CD8-positive, alpha-beta memory T cell (primary cell): ENCODE data around the gene ITGBL1. TPM values are rescaled to one million over a fixed set of nuclear protein-coding genes. Genes with fewer than 3 reads are reported as not detected.

Source experiments
- CTCF ChIA-PET: fragments of 350-600 bp; sonication (Branson Sonifier 250); formaldehyde crosslinking; loops from one replicate; lab custom pipeline; 2021; ENCODE audit warnings: antibody characterized with exemption; lab: Charles Lee
- POLR2A ChIA-PET: fragments of 350-600 bp; sonication (Branson Sonifier 250); formaldehyde crosslinking; loops from one replicate; lab custom pipeline; 2021; ENCODE audit warnings: antibody characterized with exemption; lab: Charles Lee
- DNase-seq, 5 donors: peaks; one replicate each; pipeline versions ENCODE4 v3.0.0 to v3.0.0-alpha.2; 2020 to 2022; ENCODE audit warnings: mixed read lengths in 1 of 5
- H3K27ac ChIP-seq: one replicate; pipeline ENCODE4 v1.7.0; 2013; ENCODE audit warnings: low read depth, mild to moderate bottlenecking, low read length, moderate library complexity
- H3K27me3 ChIP-seq: 2 replicates; pipeline ENCODE4 v1.7.0; 2013; ENCODE audit warnings: low read length, mild to moderate bottlenecking; ENCODE audit not compliant: insufficient read depth, poor library complexity, severe bottlenecking
- H3K36me3 ChIP-seq: 2 replicates; pipeline ENCODE4 v1.7.0; 2013; ENCODE audit warnings: mild to moderate bottlenecking, low read length, moderate library complexity; ENCODE audit not compliant: insufficient read depth
- H3K4me1 ChIP-seq: 2 replicates; pipeline ENCODE4 v1.7.0; 2013; ENCODE audit warnings: mild to moderate bottlenecking, low read length, moderate library complexity; ENCODE audit not compliant: insufficient read depth
- H3K4me3 ChIP-seq: 2 replicates; pipeline ENCODE4 v1.7.0; 2013; ENCODE audit warnings: mild to moderate bottlenecking, low read length
- H3K9me3 ChIP-seq: 2 replicates; pipeline ENCODE4 v1.7.0; 2013; ENCODE audit warnings: mild to moderate bottlenecking, low read length
- H3K27ac Mint-ChIP-seq, 8 donors: one replicate each; pipeline ENCODE4 v1.8.0; 2020 to 2021; ENCODE audit warnings: mixed read lengths in 8 of 8, mild to moderate bottlenecking in 6 of 8, inconsistent platforms in 3 of 8, moderate library complexity in 3 of 8
- H3K27me3 Mint-ChIP-seq, 2 donors: one replicate each; pipeline ENCODE4 v1.8.0; 2020 to 2021; ENCODE audit warnings: mixed read lengths in 2 of 2, mild to moderate bottlenecking in 1 of 2, moderate library complexity in 1 of 2
- H3K36me3 Mint-ChIP-seq, 3 donors: one replicate each; pipeline ENCODE4 v1.8.0; 2020 to 2021; ENCODE audit warnings: mixed read lengths in 3 of 3, inconsistent platforms in 1 of 3, mild to moderate bottlenecking in 1 of 3
- H3K4me1 Mint-ChIP-seq, 3 donors: one replicate each; pipeline ENCODE4 v1.8.0; 2020 to 2021; ENCODE audit warnings: mixed read lengths in 3 of 3, inconsistent platforms in 1 of 3, mild to moderate bottlenecking in 1 of 3
- H3K4me3 Mint-ChIP-seq, 7 donors: one replicate each; pipeline ENCODE4 v1.8.0; 2020 to 2021; ENCODE audit warnings: mixed read lengths in 7 of 7, mild to moderate bottlenecking in 6 of 7, moderate library complexity in 4 of 7, inconsistent platforms in 2 of 7
- H3K9me3 Mint-ChIP-seq, 5 donors: one replicate each; pipeline ENCODE4 v1.8.0; 2020 to 2022; ENCODE audit warnings: mixed read lengths in 5 of 5, mild to moderate bottlenecking in 3 of 5, moderate library complexity in 2 of 5, inconsistent platforms in 1 of 5
- polyA plus RNA-seq: library from polyadenylated mRNA; unstranded; fragments of 300-500 nt; fragmentation: Illumina TruSeq; gene quantifications from one replicate; pipeline ENCODE4 v1.2.3, GENCODE V29; 2021
- total RNA-seq, 2 experiments: library from RNA; stranded (reverse); gene quantifications; one replicate each; pipeline ENCODE4 v1.2.3, GENCODE V29; 2021

Gene ITGBL1
- total and polyA plus RNA-seq, 3 experiments from 2014 or later = not detected

DNA sequence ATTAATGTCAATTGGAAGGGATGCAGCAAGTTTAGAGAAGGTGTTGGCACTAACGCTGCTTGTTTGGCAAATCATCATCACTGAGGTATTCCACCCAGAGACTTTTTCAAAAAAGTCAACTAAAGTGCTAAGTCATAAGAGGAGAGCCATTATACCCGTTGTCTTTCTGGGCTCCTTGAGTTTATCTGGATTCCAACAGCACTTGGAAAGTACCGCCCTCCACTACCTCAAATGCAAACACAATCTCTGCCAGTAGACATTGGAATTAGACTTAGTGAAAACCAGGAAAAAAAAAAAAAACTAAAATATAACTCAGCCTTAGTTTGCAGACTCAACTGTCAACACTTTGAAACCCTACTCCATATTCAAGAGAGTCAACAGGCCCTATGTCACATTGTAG lies 266.0 kb downstream of the ITGBL1 start:
- Histone ChIP-seq H3K27me3 (no peaks in the 10 kb centered on the region), H3K4me3 (no peak overlapping the region), H3K27ac (no peak overlapping the region), H3K9me3 (no peaks in the 10 kb centered on the region), H3K4me1 (no peaks in the 10 kb centered on the region), H3K36me3 (no peaks in the 10 kb centered on the region)
- Mint-ChIP-seq H3K36me3 (no peaks in the 10 kb centered on the region), H3K27me3 (peaks cover 1 to 13% of the 10 kb centered on the region in 2 donors), H3K27ac (no peak overlapping the region), H3K4me1 (no peaks in the 10 kb centered on the region), H3K9me3 (no peaks in the 10 kb centered on the region), H3K4me3 (no peak overlapping the region)
- DNase-seq = no peak
- CTCF ChIA-PET = no interaction called here
- POLR2A ChIA-PET = no interaction called here

DNA sequence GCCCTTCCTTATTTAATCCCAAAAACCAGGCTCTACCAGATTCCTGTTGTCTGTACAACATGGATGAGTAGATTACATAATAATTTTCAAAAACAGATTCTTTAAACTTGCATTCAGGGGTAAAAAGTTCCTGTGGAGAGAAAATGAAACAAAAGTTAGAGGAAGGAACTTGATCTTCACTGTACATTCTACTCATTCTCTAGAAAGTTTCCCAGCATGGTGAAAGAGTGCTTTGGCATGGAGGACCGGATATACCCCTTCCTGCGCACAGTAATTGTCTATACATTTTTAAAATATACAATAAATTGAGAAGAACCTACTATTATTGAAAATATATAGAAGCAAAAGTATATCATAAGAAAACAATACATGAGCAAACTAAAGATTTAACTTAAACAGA lies 274.2 kb downstream of the ITGBL1 start:
- Mint-ChIP-seq H3K36me3 (no peaks in the 10 kb centered on the region), H3K4me1 (peaks cover 2 to 4% (median 4%) of the 10 kb centered on the region in 3 donors), H3K4me3 (peak overlapping the region in 1 of 7 donors; percentile 25), H3K9me3 (no peaks in the 10 kb centered on the region), H3K27ac (peak overlapping the region in 1 of 8 donors; percentile 44), H3K27me3 (peaks cover 0 to 7% of the 10 kb centered on the region in 2 donors)
- ChIA-PET POLR2A (no interaction called here), CTCF (no interaction called here)
- no peak for DNase-seq
- no peak overlapping the region for H3K27ac ChIP-seq
- H3K27me3 ChIP-seq = no peaks in the 10 kb centered on the region
- no peaks in the 10 kb centered on the region for H3K4me1 ChIP-seq
- no peak overlapping the region for H3K4me3 ChIP-seq
- no peaks in the 10 kb centered on the region for H3K9me3 ChIP-seq
- H3K36me3 ChIP-seq = no peaks in the 10 kb centered on the region

DNA sequence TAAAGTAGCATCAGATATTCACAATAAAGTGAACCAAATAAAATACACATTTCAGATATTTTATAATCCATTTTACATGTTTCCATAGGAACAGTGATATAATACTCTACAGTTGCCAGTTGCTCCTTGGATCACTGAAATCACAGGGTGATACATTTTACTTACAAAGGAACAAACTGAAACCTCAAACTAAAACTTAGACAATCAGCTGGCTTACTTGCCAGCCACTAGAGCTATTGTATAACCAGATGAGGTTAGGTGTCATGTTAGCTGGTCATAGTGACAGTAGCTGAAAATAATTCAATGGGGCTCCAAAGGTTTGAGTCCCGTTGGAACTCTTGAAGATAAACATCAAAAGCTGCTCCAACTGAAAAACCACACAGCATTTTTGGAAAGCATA lies 274.6 kb downstream of the ITGBL1 start:
- no peaks in the 10 kb centered on the region for H3K36me3 Mint-ChIP-seq
- CTCF ChIA-PET = no interaction called here

DNA sequence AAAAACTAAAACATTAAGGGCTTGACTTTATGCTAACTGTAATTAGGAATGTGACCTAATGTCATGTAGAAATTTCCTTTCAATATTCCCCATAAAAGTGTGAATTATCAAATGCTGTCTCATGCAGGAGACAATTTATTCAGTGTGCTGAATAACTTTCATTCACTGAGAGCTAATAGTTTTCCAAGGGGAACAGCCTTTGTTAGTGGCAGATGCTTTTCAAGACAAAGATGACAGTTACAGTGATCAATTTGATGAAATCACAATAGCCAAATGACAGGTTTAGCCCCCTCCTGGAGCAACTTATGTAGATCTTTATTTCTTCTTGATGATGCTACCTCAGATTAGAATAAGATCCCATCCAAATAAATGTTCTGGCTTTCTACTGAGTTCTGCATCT lies 275.5 kb downstream of the ITGBL1 start:
- Mint-ChIP-seq H3K9me3 (no peaks in the 10 kb centered on the region), H3K4me1 (peaks cover 2 to 4% (median 4%) of the 10 kb centered on the region in 3 donors), H3K27ac (no peak overlapping the region), H3K36me3 (no peaks in the 10 kb centered on the region), H3K27me3 (peaks cover 0 to 7% of the 10 kb centered on the region in 2 donors), H3K4me3 (no peak overlapping the region)
- Histone ChIP-seq H3K27me3 (no peaks in the 10 kb centered on the region), H3K9me3 (no peaks in the 10 kb centered on the region), H3K4me3 (no peak overlapping the region), H3K4me1 (no peaks in the 10 kb centered on the region), H3K36me3 (no peaks in the 10 kb centered on the region), H3K27ac (no peak overlapping the region)
- DNase-seq = no peak
- POLR2A ChIA-PET = no interaction called here
- CTCF ChIA-PET = no interaction called here

More for the DNA sequence above, 274.6 kb downstream of the ITGBL1 start:
- H3K36me3 ChIP-seq = no peaks in the 10 kb centered on the region
- peaks cover 2 to 4% (median 4%) of the 10 kb centered on the region in 3 donors for H3K4me1 Mint-ChIP-seq
- no peak for DNase-seq
- H3K27ac Mint-ChIP-seq = no peak overlapping the region
- H3K4me3 Mint-ChIP-seq = no peak overlapping the region
- no peaks in the 10 kb centered on the region for H3K9me3 ChIP-seq
- H3K27me3 Mint-ChIP-seq = peaks cover 0 to 7% of the 10 kb centered on the region in 2 donors
- H3K27ac ChIP-seq = no peak overlapping the region
- H3K4me3 ChIP-seq = no peak overlapping the region
- POLR2A ChIA-PET = no interaction called here
- no peaks in the 10 kb centered on the region for H3K9me3 Mint-ChIP-seq
- H3K4me1 ChIP-seq = no peaks in the 10 kb centered on the region
- H3K27me3 ChIP-seq = no peaks in the 10 kb centered on the region

DNA sequence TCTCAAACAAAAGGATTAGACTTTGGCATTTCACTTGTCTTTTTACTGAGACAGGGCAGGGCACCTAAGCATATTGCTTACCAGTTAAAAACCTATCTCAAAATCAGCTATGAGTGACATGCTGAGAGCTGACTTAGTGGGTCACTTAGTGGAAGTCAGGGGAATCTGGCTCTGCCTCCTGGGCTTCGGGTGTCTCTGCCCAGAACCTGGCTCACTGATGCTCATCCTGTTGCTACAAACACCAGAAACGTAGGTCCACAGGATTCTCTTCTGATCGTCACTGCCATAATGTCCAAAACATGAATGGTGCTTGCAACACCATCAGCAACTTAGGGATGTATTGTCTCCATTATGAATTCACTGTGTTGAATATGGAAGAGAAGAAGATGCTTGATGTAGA lies 276.1 kb downstream of the ITGBL1 start:
- H3K36me3 Mint-ChIP-seq = no peaks in the 10 kb centered on the region
- no peak overlapping the region for H3K4me3 ChIP-seq
- peaks cover 0 to 5% of the 10 kb centered on the region in 2 donors for H3K27me3 Mint-ChIP-seq
- H3K4me1 Mint-ChIP-seq = peaks cover 2 to 4% (median 4%) of the 10 kb centered on the region in 3 donors
- no peak overlapping the region for H3K27ac ChIP-seq
- H3K27me3 ChIP-seq = no peaks in the 10 kb centered on the region
- H3K36me3 ChIP-seq = no peaks in the 10 kb centered on the region
- H3K4me3 Mint-ChIP-seq = no peak overlapping the region
- H3K9me3 ChIP-seq = no peaks in the 10 kb centered on the region
- no peaks in the 10 kb centered on the region for H3K4me1 ChIP-seq
- no peaks in the 10 kb centered on the region for H3K9me3 Mint-ChIP-seq
- ChIA-PET POLR2A (no interaction called here), CTCF (no interaction called here)
- no peak for DNase-seq
- no peak overlapping the region for H3K27ac Mint-ChIP-seq

DNA sequence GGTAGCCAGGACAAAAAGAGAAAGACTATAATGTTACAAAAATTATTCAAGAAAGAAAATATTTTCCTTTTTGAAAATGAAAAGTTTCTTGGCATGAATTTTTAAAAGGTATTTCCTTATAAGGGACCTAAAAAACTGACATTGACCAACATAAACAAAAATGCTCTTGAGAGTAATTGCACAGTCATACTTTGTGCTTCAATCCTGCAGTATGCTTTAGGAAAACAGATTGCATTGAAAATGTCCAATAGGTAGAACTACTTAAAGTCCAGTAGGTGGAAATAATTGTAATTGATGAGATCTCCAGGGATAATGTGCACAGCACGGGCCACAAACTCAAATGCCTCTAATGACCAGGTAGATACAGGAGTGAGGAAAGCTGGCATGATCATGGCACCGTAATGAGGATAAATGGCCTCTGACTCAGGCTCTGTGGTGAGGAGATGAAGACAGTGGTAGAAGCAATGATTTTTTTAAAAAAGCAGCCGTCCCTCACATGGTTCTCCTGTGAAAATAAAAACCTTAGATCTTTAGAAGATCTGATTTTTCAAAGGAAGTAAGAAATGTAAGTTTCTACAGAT lies 278.0 kb downstream of the ITGBL1 start:
- H3K27ac ChIP-seq = no peak overlapping the region
- no peak overlapping the region for H3K4me3 Mint-ChIP-seq
- peaks cover 2 to 4% (median 4%) of the 10 kb centered on the region in 3 donors for H3K4me1 Mint-ChIP-seq
- H3K4me3 ChIP-seq = no peak overlapping the region
- no peaks in the 10 kb centered on the region for H3K27me3 ChIP-seq
- no peaks in the 10 kb centered on the region for H3K4me1 ChIP-seq
- H3K9me3 Mint-ChIP-seq = no peaks in the 10 kb centered on the region
- no peaks in the 10 kb centered on the region for H3K36me3 Mint-ChIP-seq
- peaks cover 0 to 4% of the 10 kb centered on the region in 2 donors for H3K27me3 Mint-ChIP-seq
- no peaks in the 10 kb centered on the region for H3K9me3 ChIP-seq
- ChIA-PET CTCF (no interaction called here), POLR2A (no interaction called here)
- no peaks in the 10 kb centered on the region for H3K36me3 ChIP-seq
- H3K27ac Mint-ChIP-seq = no peak overlapping the region
- DNase-seq = no peak

DNA sequence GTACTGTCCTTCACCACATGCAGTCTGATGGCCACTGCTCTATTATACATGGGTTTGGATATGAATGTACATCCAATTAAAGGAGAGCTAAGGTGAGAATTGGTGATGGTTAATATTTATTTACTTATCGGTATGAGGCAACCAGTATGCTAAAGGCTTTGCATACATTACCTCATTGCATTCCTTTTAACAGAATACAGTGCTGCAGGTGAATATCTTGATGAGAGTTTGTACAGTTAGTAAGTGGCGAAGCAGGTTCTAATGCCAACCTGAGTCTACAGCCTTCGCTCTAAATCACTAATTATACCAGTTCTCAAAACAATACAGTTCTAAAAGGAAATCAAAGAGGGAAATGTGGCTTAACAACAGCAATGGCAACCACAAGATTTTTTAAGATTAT lies 284.1 kb downstream of the ITGBL1 start:
- Mint-ChIP-seq H3K4me1 (no peaks in the 10 kb centered on the region), H3K9me3 (no peaks in the 10 kb centered on the region), H3K27ac (no peak overlapping the region), H3K4me3 (no peak overlapping the region), H3K27me3 (peaks cover 2 to 3% of the 10 kb centered on the region in 2 donors), H3K36me3 (no peaks in the 10 kb centered on the region)
- Histone ChIP-seq H3K4me1 (no peaks in the 10 kb centered on the region), H3K27ac (no peak overlapping the region), H3K4me3 (no peak overlapping the region), H3K27me3 (no peaks in the 10 kb centered on the region), H3K36me3 (no peaks in the 10 kb centered on the region), H3K9me3 (no peaks in the 10 kb centered on the region)
- POLR2A ChIA-PET = no interaction called here
- no peak for DNase-seq
- CTCF ChIA-PET = no interaction called here

DNA sequence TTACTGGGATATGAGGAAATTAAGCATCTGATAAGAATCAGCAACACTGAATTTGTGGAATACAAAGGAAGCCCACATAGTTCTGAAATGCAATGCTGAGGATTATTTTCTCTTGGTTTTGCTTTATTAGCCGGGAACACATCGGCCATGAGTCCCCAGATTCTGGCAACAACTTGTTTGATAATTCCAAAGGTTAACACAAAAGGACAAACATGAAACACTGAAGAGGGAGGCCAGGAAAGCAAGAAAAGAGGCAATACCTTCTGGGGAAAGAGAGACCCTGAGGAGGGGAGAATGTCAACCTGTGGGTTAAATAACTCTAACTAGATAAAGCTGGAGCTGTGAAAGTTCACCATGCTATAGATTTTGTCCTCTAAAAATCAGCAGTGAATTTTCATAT lies 285.9 kb downstream of the ITGBL1 start:
- no peaks in the 10 kb centered on the region for H3K36me3 Mint-ChIP-seq
- no peaks in the 10 kb centered on the region for H3K9me3 ChIP-seq
- no peaks in the 10 kb centered on the region for H3K4me1 Mint-ChIP-seq
- no peaks in the 10 kb centered on the region for H3K27me3 ChIP-seq
- H3K36me3 ChIP-seq = no peaks in the 10 kb centered on the region
- no peak overlapping the region for H3K4me3 ChIP-seq
- no peak overlapping the region for H3K27ac ChIP-seq
- peaks cover 2 to 3% of the 10 kb centered on the region in 2 donors for H3K27me3 Mint-ChIP-seq
- H3K9me3 Mint-ChIP-seq = no peaks in the 10 kb centered on the region
- H3K4me3 Mint-ChIP-seq = no peak overlapping the region
- no peak overlapping the region for H3K27ac Mint-ChIP-seq
- no peak for DNase-seq
- H3K4me1 ChIP-seq = no peaks in the 10 kb centered on the region
- ChIA-PET CTCF (no interaction called here), POLR2A (no interaction called here)
